ENCODE results near the gene WNT3A. TPM values are rescaled to one million over a fixed set of nuclear protein-coding genes. Genes with fewer than 3 reads are reported as not detected.
"Not testable (repeated sequence)": the region's sequence is repeated elsewhere in the genome, so short reads cannot be mapped to it uniquely, and the experiment has no call there.

Gene WNT3A
- not detected for total RNA-seq (ENCODE audit: insufficient read depth, low replicate concordance)

DNA sequence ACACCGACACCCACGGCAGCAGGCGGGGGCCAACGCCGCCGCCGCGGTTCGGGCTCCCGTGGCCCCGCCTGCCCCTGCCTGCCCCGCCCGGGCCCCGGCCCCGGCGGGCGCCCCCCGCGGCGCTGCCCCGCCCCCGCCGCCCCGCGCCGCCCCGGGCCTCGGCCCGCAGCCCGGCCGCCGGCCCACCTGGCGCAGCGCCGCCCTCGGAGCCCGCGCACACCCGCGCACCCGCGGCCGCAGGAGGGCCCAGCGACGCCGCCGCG is at the start of gene WNT3A:
WNT3A (plus strand) TSS at position 213 of the 263 bp plus-strand sequence. CDS start 131 bp downstream, outside the sequence.
- no peak for DNase-seq (ENCODE audit: low spot score)

GRCh38 chr1:227958617-227959324 is 48.0 kb upstream of the WNT3A start:
- no peak for DNase-seq (ENCODE audit: low spot score)

DNA sequence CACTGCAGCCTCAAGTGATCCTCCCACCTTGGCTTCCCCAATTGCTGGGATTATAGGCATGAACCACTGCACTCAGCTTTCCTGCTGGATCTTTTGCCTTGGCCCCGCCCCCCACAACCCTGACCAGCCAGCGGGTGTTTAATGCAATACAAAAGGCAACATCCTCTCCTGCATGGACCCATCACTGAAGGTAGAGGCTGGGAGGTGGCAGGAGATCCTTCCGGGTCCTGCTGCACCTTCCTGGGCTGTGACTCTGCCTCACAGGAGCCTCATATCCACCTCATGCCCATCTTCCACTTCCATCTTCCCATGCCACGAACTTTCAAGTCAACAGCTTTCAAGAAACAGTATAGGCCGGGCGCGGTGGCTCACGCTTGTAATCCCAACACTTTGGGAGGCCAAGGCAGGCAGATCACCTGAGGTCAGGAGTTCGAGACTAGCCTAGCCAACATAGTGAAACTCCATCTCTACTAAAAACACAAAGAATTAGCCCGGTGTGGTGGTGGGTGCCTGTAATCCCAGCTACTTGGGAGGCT is 47.4 kb upstream of the WNT3A start:
- no peak for DNase-seq (ENCODE audit: low spot score)

DNA sequence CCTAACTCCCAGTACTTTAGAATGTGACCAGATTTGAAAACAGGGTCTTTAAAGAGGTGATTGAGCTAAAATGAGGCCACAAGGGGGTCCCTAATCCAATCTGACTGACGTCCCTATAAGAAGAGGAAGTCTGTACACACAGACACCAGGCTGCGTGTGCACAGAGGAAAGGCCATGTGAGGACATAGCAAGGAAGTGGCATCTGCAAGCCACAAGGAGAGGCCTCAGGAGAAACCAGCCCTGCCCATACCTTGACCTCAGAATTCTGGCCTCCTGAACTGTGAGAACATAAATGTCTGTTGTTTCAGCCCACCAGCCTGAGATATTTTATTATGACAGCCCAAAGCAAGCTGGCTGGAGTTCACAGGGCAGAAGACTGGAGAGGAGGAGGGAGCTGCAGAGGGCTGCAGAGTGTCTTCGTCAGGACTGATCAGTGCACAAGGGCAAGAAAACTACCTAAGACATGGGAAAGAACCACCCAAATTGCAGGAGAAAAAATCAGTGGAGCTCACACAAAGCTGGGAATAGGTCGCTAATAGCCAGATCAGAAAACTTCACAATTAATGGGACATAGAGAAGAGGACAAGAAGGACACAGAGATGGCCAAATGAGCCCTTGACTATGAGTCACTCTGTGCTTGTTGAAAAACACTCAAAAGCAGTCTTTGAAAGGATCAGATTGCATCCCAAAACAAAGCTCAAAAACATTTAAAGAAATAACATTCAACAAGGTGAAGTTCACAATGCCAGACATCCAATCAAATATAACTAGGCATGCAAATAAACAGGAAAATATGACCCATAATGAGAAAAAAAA is 44.9 kb upstream of the WNT3A start:
- no peak for DNase-seq (ENCODE audit: low spot score)

DNA sequence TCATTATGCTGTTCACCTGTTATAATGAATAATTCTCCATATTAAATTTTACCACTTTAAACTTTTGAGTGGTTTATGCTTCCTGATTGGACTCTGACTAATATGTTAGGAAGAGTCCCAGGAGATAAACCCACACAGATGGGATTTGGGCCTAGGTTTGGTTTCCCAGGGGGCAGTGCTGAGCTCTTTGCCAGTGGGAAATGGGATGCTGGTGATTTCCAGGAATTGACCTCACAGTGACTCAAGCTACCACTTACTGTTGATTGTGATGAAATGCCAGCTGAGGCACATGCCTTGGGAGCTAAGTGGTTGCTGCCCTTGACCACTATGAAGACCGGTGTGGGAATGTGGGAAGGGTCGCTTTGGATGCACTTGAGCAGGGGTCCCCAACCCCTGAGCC is 40.1 kb upstream of the WNT3A start:
- not testable (repeated sequence) for DNase-seq (ENCODE audit: low spot score)

DNA sequence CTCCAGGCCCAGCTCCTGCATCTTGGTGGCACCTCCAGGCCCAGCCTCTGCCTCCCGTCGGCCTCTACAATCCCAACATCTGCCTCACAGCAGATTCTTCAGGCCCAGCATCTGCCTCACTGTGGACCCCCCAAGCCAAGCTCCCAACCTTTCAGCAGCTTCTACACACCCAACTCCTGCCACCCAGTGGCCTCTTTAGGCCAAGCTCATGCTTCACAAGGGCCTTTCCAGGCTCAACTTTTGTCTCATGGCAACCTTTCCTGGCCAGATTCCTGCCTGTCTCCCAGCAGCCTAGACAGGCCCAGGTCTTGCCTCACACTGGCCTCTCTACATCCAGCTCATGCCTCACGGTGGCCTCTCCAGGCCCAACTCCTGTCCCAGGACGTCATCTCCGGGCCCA is 39.0 kb upstream of the WNT3A start:
- not testable (repeated sequence) for DNase-seq (ENCODE audit: low spot score)

GRCh38 chr1:227970076-227970995 is 36.5 kb upstream of the WNT3A start:
- not testable (repeated sequence) for DNase-seq (ENCODE audit: low spot score)

DNA sequence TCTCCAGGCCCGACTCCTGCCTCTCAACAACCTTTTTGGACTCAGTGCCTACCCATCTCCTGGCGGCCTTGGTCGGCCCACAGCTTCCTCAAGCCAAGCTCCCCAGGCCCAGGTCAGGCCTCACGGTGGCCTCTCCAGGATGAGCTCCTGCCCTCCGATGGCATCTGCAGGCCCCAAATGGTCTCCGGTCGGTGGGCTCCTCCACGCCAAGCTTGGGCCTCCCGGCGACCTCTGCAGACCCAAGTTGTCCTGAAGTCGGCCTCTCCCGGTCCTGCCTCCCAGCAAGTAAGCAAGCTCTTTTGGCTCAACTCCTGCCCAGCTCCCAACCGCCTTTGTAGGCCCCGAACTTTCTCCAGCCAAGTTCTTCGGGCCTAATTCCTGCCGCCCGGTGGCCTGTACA is 35.6 kb upstream of the WNT3A start:
- not testable (repeated sequence) for DNase-seq (ENCODE audit: low spot score)

- DNase-seq (ENCODE audit: low spot score): not testable (repeated sequence)
Observed at GRCh38 chr1:227971643-227972282, 35.0 kb upstream of the WNT3A start.

DNA sequence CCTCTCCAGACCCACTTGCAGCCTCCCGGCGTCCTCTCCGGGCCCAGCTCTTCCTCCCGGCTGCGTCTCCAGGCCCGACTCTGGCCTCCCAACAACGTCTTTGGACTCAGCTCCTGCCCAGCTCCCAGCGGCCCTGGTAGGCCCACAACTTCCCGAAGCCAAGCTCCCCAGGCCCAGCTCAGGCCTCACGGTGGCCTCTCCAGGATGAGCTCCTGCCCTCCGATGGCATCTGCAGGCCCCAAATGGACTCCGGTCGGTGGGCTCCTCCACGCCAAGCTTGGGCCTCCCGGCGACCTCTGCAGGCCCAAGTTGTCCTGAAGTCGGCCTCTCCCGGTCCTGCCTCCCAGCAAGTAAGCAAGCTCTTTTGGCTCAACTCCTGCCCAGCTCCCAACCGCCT is 34.5 kb upstream of the WNT3A start:
- DNase-seq (ENCODE audit: low spot score): not testable (repeated sequence)

DNA sequence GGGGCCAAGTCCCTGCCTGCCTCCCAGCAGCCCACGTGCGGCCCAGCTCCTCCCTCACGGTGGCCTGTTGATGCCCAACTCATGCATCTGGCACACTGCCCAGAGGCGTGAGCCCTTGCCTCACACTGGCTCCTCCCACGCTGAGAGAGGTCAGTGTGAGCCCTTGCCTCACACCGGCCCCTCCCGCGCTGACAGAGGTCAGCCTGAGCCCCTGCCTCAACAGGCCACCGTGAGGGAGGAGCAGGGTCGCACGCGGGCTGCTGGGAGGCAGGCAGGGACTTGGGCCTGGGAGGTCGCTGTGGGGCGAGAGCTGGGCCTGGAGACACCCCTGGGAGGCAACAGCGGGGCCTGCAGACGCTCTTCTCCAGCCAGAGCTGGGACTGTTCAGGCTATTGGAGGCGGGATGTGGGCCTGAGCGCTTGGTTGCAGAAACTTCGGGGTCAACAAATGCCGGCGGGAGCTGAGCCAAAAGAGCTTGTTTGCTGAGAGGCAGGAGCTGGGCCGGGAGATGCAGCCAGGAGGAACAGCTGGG is 33.9 kb upstream of the WNT3A start:
- not testable (repeated sequence) for DNase-seq (ENCODE audit: low spot score)

DNA sequence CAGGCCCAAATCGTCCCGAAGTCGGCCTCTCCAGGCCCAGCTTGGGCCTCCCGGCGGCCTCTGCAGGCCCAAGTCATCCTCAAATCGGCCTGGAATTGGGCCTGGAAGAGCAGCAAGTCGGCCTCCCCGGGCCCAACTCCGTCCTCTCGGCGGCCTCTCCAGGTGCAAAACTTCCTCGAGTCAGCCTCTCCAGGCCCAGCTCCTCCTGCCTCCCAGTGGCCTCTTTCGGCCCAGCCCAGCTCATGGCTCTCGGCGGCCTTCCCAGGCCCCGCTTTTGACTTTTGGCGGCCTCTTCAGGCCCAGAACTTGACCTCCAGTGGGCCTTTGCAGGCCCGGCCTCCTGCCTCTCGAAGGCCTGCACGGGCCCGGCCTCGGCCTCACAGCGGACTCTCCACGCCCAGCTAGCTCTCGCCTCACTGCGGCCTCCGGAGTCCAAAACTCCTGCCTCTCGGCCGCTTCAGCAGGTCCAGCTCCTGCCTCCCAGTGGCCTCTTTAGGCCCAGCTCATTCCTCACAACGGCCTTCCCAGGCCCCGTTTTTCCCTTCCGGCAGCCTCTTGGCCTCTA is 33.0 kb upstream of the WNT3A start:
- DNase-seq (ENCODE audit: low spot score): not testable (repeated sequence)

DNA sequence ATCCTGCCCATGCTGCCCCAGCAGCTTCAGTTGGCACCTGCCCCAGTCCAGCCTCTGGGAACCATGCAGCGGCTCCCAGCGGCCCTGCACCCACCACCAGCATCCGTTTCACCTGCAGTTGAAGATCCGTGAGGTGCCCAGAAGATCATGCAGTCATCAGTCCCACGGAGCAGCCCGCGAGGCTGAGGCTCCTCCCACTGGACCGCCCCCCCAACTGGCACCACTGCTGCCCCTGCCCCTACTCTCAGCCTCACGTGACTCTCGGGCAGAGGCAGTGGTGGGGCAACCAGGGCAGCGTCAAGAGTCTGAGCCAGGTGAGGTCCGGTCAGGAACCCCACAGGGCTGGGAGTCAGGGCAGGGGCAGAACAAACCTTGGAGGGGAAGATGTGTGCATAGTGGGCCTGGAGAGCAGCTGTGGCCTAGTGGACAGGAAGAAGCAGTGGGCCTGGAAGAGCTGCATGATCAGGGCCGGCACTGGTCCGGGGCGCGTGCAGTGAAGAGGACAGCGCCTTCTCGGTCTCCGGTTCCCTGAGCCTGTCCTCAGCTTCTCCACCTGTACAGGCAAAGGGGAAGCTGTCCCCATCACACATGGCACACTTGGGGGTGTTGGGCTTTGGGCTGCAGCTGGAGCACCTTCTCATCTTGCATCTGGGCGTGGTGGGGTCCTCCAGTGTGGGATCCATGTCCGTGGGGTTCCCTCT is 31.1 kb upstream of the WNT3A start:
- DNase-seq (ENCODE audit: low spot score): not testable (repeated sequence)

DNA sequence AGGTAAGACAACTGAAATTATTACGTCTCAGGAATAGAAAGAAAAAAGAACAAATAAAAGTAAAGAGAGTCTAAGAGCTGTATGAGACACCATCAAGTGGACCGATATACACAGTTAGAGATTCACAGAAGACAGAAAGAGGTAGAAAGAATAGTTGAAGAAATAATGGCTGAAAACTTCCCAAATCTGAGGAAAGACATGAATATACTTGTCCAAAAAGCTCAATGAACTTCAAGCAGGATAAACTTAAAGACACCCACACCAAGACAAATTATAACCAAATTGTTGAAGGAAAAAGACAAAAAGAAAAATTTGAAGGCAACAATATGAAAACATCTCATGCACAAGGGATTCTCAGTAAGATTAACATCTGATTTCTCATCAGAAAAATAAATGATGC is 19.6 kb upstream of the WNT3A start:
- no peak for DNase-seq (ENCODE audit: low spot score)

DNA sequence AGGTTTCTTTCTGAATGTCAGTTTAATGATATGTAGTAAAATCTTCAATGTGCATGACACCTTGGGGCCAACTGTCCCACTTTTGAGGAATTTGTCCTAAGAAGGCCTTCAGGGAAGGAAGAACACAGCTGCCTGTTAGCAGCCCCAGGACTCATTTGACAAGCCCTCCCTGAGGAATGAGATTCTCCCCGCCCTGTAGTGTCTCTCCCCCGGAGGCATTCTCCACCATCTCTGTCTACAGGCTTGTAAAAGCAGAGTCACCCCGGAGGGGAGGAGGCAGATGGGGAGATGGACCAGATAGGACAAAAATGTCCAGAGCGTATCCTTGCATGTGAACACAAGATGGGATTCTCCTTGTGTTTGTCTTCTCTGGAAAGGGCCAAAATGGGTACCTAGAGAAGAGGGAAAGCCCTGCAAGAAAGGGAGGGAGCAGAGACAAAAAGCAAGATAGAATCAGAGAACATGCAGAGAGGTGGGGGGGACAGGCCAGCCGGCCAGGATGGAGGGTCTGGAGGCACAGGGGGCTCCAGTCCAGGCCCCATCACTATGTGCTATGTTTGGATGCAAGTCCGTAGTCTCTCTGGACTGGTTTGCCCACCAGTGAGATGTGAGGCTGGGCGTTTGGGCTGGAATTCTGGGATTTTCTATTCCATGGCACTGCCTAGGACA is 12.0 kb upstream of the WNT3A start:
- DNase-seq (ENCODE audit: low spot score): no peak

GRCh38 chr1:227996187-227996950 is 10.4 kb upstream of the WNT3A start:
- DNase-seq (ENCODE audit: low spot score): no peak

- no peak for DNase-seq (ENCODE audit: low spot score)
Observed at GRCh38 chr1:227998374-227999055, 8.3 kb upstream of the WNT3A start.
